ENCODE results near the gene ANO2.

ANO2 gene

DNA sequence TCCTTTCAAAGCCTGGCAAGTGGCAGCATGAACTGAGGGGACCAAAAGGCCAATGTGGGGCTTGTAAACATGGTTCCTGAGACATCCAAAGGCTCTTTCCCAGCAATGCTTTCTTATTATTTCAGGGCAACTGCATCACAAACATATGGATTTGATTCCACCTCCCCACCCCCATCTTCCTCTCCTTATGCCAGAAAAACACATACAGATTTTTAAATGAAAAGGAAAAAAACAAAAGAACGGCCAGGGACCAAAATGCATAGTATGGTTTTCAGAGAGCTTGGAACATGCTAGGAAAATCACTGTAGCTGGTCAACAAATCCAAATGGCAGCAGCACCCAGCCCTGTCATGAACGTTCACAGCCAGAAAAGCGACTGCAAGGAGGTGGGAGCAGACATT, 167.6 kb downstream of the ANO2 start:
- no peak for DNase-seq (ENCODE audit: low read depth)
- TF ChIP-seq, protein P1, sequence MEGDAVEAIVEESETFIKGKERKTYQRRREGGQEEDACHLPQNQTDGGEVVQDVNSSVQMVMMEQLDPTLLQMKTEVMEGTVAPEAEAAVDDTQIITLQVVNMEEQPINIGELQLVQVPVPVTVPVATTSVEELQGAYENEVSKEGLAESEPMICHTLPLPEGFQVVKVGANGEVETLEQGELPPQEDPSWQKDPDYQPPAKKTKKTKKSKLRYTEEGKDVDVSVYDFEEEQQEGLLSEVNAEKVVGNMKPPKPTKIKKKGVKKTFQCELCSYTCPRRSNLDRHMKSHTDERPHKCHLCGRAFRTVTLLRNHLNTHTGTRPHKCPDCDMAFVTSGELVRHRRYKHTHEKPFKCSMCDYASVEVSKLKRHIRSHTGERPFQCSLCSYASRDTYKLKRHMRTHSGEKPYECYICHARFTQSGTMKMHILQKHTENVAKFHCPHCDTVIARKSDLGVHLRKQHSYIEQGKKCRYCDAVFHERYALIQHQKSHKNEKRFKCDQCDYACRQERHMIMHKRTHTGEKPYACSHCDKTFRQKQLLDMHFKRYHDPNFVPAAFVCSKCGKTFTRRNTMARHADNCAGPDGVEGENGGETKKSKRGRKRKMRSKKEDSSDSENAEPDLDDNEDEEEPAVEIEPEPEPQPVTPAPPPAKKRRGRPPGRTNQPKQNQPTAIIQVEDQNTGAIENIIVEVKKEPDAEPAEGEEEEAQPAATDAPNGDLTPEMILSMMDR (conservative IDR thresholded peaks at IDR 0.05; ENCODE audit: low read length) = no peak
- no peak overlapping the region for H3K4me3 ChIP-seq (ENCODE audit: low read length)

DNA sequence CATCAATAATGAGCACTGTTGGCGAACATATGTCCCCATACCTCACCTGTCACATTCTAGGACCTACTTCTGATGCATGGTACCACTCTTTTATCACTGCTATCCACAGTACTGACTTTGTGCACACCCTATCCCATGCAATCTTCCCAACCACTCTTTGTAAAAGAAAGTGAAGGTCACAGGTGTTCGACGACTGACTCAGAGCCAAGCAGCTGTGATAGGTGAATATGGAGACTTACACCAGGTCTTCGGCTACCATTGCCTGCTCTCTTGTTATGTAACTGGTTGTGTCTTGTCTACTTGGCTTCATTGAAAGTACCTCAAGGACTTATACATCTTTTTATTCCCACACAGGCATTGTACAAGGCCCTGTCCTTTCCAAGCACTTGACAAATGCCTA, 169.0 kb downstream of the ANO2 start:
- no peak for DNase-seq (ENCODE audit: low read depth)
- TF ChIP-seq, protein P1 (conservative IDR thresholded peaks at IDR 0.05; ENCODE audit: low read length) = no peak

DNA sequence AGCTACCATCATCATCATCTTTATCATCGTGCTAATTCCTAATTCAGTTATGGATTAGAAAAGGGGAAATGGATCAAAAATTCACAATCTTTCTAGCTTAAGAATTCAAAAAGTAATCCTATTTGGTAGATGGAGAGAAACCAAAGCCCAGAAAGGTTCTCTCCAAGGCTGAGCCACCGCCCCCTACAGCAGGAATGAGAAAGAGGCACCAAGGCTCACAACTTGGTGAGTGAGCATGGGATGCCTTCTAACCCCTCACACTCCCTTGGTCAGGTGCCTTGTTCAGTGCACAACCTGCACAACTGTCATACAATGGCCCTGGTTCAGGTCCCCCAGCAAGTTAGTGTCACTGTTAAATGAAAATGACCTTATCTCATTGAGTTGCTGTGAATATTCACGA, 171.5 kb downstream of the ANO2 start:
- H3K4me3 ChIP-seq (ENCODE audit: low read length) = no peak overlapping the region
- DNase-seq (ENCODE audit: low read depth) = no peak
- TF ChIP-seq, protein P1 (conservative IDR thresholded peaks at IDR 0.05; ENCODE audit: low read length) = no peak

More for the DNA sequence above, 169.0 kb downstream of the ANO2 start:
- no peak overlapping the region for H3K4me3 ChIP-seq (ENCODE audit: low read length)

GRCh38 chr12:5771756-5772155, 173.3 kb downstream of the ANO2 start:
- TF ChIP-seq, protein P1 (conservative IDR thresholded peaks at IDR 0.05; ENCODE audit: low read length) = no peak
- DNase-seq (ENCODE audit: low read depth) = no peak
- H3K4me3 ChIP-seq (ENCODE audit: low read length) = no peak overlapping the region

DNA sequence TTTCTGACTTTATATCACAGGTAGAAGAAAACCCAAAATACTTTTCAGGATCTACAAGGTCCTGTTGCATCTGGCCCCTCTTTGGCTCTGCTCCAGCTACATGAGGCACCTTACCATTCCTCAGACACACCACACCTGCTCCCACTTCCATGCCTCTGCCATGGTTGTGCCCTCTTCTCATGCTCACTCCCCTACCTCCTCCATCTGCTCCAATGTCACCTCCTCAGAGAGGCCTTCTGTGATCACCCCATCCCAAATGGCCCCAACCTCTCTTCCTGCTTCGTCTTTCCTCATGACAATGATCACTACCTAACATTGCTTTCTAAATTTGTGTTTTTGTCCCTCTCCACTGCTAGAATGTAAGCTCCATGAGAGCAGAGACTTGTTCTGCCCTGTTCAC, 174.3 kb downstream of the ANO2 start:
- no peak for DNase-seq (ENCODE audit: low read depth)
- TF ChIP-seq, protein P1 (conservative IDR thresholded peaks at IDR 0.05; ENCODE audit: low read length) = no peak
- no peak overlapping the region for H3K4me3 ChIP-seq (ENCODE audit: low read length)

DNA sequence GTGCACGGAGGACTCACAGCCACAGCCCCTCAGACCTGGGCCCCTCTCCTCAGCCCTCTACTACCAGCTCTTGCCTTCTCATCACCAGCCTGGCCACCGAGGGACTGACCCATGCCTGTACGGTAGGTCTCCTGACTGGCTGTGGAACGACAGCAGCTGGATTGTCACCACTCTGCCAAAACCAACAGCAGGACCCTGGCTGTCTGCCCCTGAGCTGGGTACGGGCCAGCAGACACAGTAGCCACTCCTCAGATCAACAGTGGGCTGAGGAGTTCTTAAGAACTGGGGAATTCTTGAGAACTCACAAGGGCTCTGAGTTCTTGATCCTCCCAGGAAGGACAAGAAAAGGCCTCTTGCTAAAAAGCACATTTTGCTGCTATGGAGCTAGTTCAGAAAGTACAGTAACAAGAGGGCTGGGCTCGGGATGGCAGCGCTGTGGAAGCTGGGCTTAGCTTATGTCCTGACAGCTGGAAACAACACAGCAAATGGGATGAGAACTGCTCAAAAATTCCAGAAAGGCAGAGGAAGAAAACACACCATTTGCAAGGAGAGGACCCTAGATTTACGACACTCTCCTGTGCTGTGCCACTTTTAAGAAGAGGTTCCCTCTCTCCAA, 176.4 kb downstream of the ANO2 start:
- TF ChIP-seq, protein P1 (conservative IDR thresholded peaks at IDR 0.05; ENCODE audit: low read length) = no peak

GRCh38 chr12:5768171-5768570, 176.9 kb downstream of the ANO2 start:
- DNase-seq (ENCODE audit: low read depth) = no peak
- no peak overlapping the region for H3K4me3 ChIP-seq (ENCODE audit: low read length)
- TF ChIP-seq, protein P1 (conservative IDR thresholded peaks at IDR 0.05; ENCODE audit: low read length) = no peak

More for the DNA sequence above, 176.4 kb downstream of the ANO2 start:
- no peak for DNase-seq (ENCODE audit: low read depth)
- no peak overlapping the region for H3K4me3 ChIP-seq (ENCODE audit: low read length)
